ENCODE data around the gene RBKS. TPM values are rescaled to one million over a fixed set of nuclear protein-coding genes. Genes with fewer than 3 reads are reported as not detected.
A peak's percentile ranks its signal among the peaks of the same experiment; 100 is the strongest.

Gene RBKS
- total RNA-seq, 1 experiment from 2014 or later, result 4.5 TPM

- Histone ChIP-seq H3K4me3 (peak overlapping the region; percentile 3; the same call in 1 of the 2 replicates), H3K4me2 (peak overlapping the region; percentile 71), H3K4me1 (replicated peaks; ENCODE audit: insufficient read depth) (peaks cover 40% of the 10 kb centered on the region), H3K27ac (peak overlapping the region; percentile 94), H3K9me3 (ENCODE audit: insufficient read depth, low read depth) (no peaks in the 10 kb centered on the region), H4K20me1 (ENCODE audit: insufficient read depth) (no peaks in the 10 kb centered on the region), H3K79me2 (ENCODE audit: low read depth) (no peaks in the 10 kb centered on the region), H3F3A (ENCODE audit: insufficient read depth, low read depth) (peaks cover 30% of the 10 kb centered on the region), H3K27me3 (ENCODE audit: insufficient read depth, low read depth) (no peaks in the 10 kb centered on the region), H3K36me3 (ENCODE audit: low read depth) (no peaks in the 10 kb centered on the region), H2AFZ (0 out of 2 replicates have a peak overlapping the region, but pooled peaks have one; percentile 0), H3K9me2 (ENCODE audit: insufficient read depth) (no peaks in the 10 kb centered on the region)
- BruUV-seq (replicated peaks), result TSS peak; percentile 82
- ChIA-PET CTCF (interaction anchor here (0.7 to 0.9 kb wide), 2 partner anchors 79 to 477 kb away, joined by 3 to 9 read pairs; no protein-coding TSS in a partner anchor), POLR2A (ENCODE audit: unreplicated experiment) (interaction anchor here (0.6 to 1.0 kb wide), 6 partner anchors 23 to 428 kb away, joined by 3 to 7 read pairs (median 5); partner anchors contain the start of genes BABAM2 and RBKS)
- TF ChIP-seq CTCF (conservative IDR thresholded peaks at IDR 0.05) (no peak), EZH2 (IDR thresholded peaks at IDR 0.05; ENCODE audit: low read depth) (no peak)
- peak in 1 of 2 experiments; percentile 61 for DNase-seq
- intact Hi-C loops (cut with micrococcal nuclease; ENCODE audit: unreplicated experiment), result loop anchor here (1.0 to 2.0 kb wide), 7 partner anchors 33 to 649 kb away; partner anchors contain the start of genes BABAM2, FOSL2 and RBKS
Measured at GRCh38 chr2:27799646-27800010, 90.6 kb downstream of the RBKS start.

- Histone ChIP-seq H3K9me3 (ENCODE audit: insufficient read depth, low read depth) (no peaks in the 10 kb centered on the region), H2AFZ (0 out of 2 replicates have a peak overlapping the region, but pooled peaks have one; percentile 0), H3K27me3 (ENCODE audit: insufficient read depth, low read depth) (no peaks in the 10 kb centered on the region), H3K36me3 (ENCODE audit: low read depth) (no peaks in the 10 kb centered on the region), H4K20me1 (ENCODE audit: insufficient read depth) (no peaks in the 10 kb centered on the region), H3K9me2 (ENCODE audit: insufficient read depth) (no peaks in the 10 kb centered on the region), H3K4me2 (peak overlapping the region; percentile 71), H3K4me1 (replicated peaks; ENCODE audit: insufficient read depth) (peaks cover 40% of the 10 kb centered on the region), H3K4me3 (peak overlapping the region; percentile 3; the same call in 1 of the 2 replicates), H3F3A (ENCODE audit: insufficient read depth, low read depth) (peaks cover 30% of the 10 kb centered on the region), H3K27ac (peak overlapping the region; percentile 94), H3K79me2 (ENCODE audit: low read depth) (no peaks in the 10 kb centered on the region)
- ChIA-PET CTCF (interaction anchor here (0.7 to 0.9 kb wide), 2 partner anchors 78 to 477 kb away, joined by 3 to 9 read pairs; no protein-coding TSS in a partner anchor), POLR2A (ENCODE audit: unreplicated experiment) (interaction anchor here (0.5 to 1.0 kb wide), 11 partner anchors 23 to 568 kb away, joined by 3 to 7 read pairs (median 4); partner anchors contain the start of genes BABAM2 and RBKS)
- DNase-seq, result peak; percentile 89 to 100
- intact Hi-C loops (cut with micrococcal nuclease; ENCODE audit: unreplicated experiment), result loop anchor here (1.0 to 2.0 kb wide), 7 partner anchors 33 to 650 kb away; partner anchors contain the start of genes BABAM2, FOSL2 and RBKS
- TF ChIP-seq CTCF (conservative IDR thresholded peaks at IDR 0.05) (no peak), EZH2 (IDR thresholded peaks at IDR 0.05; ENCODE audit: low read depth) (no peak)
- BruUV-seq (replicated peaks), result no TSS peak
Measured at GRCh38 chr2:27798948-27799645, 91.1 kb downstream of the RBKS start.

- no peaks in the 10 kb centered on the region for H4K20me1 ChIP-seq (ENCODE audit: insufficient read depth)
- intact Hi-C loops (cut with micrococcal nuclease; ENCODE audit: unreplicated experiment), result loop anchor here (2.0 kb wide), 2 partner anchors 82 to 650 kb away; no protein-coding TSS in a partner anchor
- no peaks in the 10 kb centered on the region for H3K9me3 ChIP-seq (ENCODE audit: insufficient read depth, low read depth)
- no peaks in the 10 kb centered on the region for H3K36me3 ChIP-seq (ENCODE audit: low read depth)
- peak overlapping the region; percentile 68 for H3K27ac ChIP-seq
- POLR2A ChIA-PET (ENCODE audit: unreplicated experiment), result interaction anchor here (0.5 to 0.7 kb wide), 4 partner anchors 115 to 194 kb away, joined by 3 to 4 read pairs (median 4); no protein-coding TSS in a partner anchor
- peaks cover 30% of the 10 kb centered on the region for H3F3A ChIP-seq (ENCODE audit: insufficient read depth, low read depth)
- H2AFZ ChIP-seq, result no peak overlapping the region
- BruUV-seq (replicated peaks), result no TSS peak
- no peaks in the 10 kb centered on the region for H3K79me2 ChIP-seq (ENCODE audit: low read depth)
- CTCF ChIA-PET, result interaction anchor here (0.9 kb wide), 1 partner anchor 78 kb away, joined by 3 read pairs; no protein-coding TSS in a partner anchor
- H3K4me2 ChIP-seq, result peak overlapping the region; percentile 52
- H3K27me3 ChIP-seq (ENCODE audit: insufficient read depth, low read depth), result no peaks in the 10 kb centered on the region
- H3K9me2 ChIP-seq (ENCODE audit: insufficient read depth), result no peaks in the 10 kb centered on the region
- no peak for DNase-seq
- H3K4me3 ChIP-seq, result no peak overlapping the region
- peaks cover 35% of the 10 kb centered on the region for H3K4me1 ChIP-seq (replicated peaks; ENCODE audit: insufficient read depth)
- TF ChIP-seq CTCF (conservative IDR thresholded peaks at IDR 0.05) (no peak), EZH2 (IDR thresholded peaks at IDR 0.05; ENCODE audit: low read depth) (no peak)
Measured at GRCh38 chr2:27798486-27798885, 91.7 kb downstream of the RBKS start.

Data from PC-9 (cell line).